Thyroid gland (tissue), 4 donors: ENCODE results near the gene CCDC39.

ENCODE experiments used
- POLR2A ChIP-seq, 2 donors: fragments of 450-650 bp; IDR thresholded peaks; one replicate each; pipeline ENCODE4 v1.6.1; 2017; ENCODE audit warnings: antibody characterized with exemption in 2 of 2, mild to moderate bottlenecking in 2 of 2, moderate library complexity in 1 of 2
- TF ChIP-seq, protein P1 (sequence below), 6 experiments: fragments of 200-600 bp in 3 of 6; fragments of 450-650 bp in 3 of 6; sonication (generic) in 3 of 6; IDR thresholded peaks; one replicate each; pipeline ENCODE4 v1.5.1; 2016 to 2019; ENCODE audit warnings: antibody characterized with exemption in 6 of 6, mild to moderate bottlenecking in 2 of 6, inconsistent platforms in 1 of 6, moderate library complexity in 1 of 6

DNA sequence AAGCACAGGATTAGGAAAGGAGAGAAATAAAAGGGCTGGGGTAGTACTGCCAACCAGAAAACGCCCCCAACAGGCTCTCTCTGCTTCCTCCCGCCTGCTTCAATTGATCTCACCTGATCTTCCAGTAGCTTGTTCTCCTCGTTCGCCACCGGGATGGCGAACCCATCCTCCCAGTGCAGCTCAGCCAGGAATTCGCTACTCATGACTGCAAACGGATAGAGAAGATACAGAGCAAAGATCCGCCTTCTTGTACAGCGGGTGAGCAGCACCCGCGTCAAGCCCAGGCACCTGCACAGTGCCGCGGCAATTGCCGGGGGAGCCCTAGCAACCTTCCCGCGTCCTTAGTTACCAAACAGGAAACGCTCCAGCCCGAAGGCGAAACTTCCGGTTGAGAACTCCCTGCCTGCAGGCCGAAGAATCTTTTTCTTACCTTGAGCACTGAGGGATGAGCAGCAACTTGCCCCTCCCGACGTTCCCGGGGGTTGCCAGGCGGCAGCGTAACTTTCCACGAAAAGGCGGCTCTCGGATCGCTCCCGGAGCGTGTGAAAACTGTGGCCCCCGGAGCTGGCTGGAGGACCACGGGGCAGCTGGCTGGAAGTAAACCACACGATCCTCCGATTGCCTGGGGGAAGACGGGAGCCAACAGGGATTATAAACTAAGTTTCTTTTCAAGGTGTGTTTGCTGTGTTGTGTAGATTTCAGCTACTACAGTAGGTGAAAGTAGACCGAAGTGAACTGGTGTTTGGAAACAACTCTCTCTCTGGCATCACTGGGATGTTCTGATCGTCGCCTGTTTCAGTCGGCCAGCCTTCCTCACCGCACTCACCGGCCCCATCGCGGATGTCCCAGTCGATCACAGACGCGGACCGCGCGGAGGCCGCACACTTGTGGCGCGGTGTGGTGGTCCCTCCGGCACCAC is at the start of gene CCDC39:
- TF ChIP-seq, protein P1, sequence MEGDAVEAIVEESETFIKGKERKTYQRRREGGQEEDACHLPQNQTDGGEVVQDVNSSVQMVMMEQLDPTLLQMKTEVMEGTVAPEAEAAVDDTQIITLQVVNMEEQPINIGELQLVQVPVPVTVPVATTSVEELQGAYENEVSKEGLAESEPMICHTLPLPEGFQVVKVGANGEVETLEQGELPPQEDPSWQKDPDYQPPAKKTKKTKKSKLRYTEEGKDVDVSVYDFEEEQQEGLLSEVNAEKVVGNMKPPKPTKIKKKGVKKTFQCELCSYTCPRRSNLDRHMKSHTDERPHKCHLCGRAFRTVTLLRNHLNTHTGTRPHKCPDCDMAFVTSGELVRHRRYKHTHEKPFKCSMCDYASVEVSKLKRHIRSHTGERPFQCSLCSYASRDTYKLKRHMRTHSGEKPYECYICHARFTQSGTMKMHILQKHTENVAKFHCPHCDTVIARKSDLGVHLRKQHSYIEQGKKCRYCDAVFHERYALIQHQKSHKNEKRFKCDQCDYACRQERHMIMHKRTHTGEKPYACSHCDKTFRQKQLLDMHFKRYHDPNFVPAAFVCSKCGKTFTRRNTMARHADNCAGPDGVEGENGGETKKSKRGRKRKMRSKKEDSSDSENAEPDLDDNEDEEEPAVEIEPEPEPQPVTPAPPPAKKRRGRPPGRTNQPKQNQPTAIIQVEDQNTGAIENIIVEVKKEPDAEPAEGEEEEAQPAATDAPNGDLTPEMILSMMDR (IDR thresholded peaks at IDR 0.05), result no peak
- no peak for TF ChIP-seq POLR2A (IDR thresholded peaks at IDR 0.05)
